H4 (cell line): Measurements from ENCODE around the gene IRF1. TPM values are rescaled to one million over a fixed set of nuclear protein-coding genes. Genes with fewer than 3 reads are reported as not detected.
A peak's percentile ranks its signal among the peaks of the same experiment; 100 is the strongest.
"Not testable (repeated sequence)": the region's sequence is repeated elsewhere in the genome, so short reads cannot be mapped to it uniquely, and the experiment has no call there.

ENCODE experiments used
- DNase-seq: peaks from one replicate; pipeline ENCODE4 v3.0.0-alpha.2; 2015; ENCODE audit warnings: low spot score
- total RNA-seq: library from RNA; depleted of rRNA; stranded (reverse); fragments of >200 nt; shearing (Covaris generic); gene quantifications from 2 replicates; pipeline ENCODE4 v1.2.3, GENCODE V29; 2014; rRNA removed

The IRF1 gene, protein sequence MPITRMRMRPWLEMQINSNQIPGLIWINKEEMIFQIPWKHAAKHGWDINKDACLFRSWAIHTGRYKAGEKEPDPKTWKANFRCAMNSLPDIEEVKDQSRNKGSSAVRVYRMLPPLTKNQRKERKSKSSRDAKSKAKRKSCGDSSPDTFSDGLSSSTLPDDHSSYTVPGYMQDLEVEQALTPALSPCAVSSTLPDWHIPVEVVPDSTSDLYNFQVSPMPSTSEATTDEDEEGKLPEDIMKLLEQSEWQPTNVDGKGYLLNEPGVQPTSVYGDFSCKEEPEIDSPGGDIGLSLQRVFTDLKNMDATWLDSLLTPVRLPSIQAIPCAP
- 14.3 and 30.2 TPM in 2 replicates for total RNA-seq

DNA sequence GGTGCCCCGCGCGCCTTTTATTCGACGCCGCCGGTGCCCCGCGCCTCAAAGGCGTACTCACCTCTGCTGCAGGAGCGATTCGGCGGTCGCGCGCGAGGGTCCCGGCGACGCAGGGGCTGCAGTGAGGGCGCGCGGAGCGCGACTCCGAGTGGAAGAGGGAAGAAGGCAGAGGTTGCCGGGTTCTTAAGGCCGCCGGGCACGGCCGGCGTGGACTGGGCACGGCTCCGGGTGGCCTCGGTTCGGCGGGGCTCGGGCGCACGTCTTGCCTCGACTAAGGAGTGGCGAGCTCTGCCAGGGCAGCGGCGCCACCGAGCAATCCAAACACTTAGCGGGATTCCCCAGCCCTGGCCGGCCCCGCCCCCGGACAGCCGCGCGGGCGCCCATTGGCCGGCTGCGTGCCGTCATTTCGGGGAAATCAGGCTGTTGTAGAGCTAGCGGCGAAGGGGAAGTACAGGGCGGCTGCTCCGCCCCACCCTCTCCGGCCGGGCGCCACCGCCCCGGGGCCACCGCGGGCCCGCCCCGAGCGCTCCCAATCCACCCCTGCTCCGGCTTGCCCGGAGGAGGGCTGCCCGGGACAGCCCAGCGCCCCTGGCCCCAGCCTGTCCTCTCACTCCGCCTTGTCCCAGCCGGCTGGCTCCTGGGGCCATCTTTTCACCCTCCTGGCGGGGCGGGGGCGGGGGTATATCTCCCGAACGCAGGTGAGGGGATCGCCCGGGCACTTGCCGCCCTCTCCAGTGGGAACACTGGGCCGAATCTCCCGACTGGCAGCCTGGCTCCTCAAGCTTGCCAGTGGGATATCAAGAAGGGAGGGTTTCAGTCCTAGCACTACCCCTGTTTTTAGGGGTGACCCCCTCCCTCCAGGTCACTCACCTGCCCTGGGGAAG, at the start of gene IRF1:
Gene IRF1 (minus strand): TSS at position 290 of the 884 bp plus-strand sequence. CDS start 1,295 bp downstream, outside the sequence.
- DNase-seq: peak; percentile 96

GRCh38 chr5:132540149-132540548, 49.6 kb upstream of the IRF1 start:
- DNase-seq: no peak

- no peak for DNase-seq
These were observed 49.1 kb upstream of the IRF1 start for GRCh38 chr5:132539716-132540115.

- DNase-seq: no peak
These were observed 40.4 kb upstream of the IRF1 start for GRCh38 chr5:132530946-132531345.

GRCh38 chr5:132528866-132529634, 38.5 kb upstream of the IRF1 start:
- no peak for DNase-seq

DNA sequence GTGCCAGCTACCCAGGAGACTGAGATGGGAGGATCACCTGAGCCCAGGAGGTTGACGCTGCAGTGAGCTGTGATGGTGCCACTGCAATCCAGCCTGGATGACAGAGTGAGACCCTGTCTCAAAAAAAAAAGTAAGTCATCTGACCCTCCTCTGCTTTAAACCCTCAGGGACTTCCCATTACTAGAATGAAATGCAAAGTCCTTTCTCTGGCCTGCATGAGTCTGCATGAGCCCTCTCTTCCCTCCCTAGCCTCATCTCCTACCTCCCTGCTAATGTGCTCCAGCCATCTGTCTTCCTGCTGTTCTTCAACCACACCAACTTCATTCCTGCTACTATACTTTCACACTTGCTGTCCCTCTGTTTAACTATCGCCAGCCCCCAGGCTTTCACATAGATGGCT, 37.4 kb upstream of the IRF1 start:
- DNase-seq: no peak

DNA sequence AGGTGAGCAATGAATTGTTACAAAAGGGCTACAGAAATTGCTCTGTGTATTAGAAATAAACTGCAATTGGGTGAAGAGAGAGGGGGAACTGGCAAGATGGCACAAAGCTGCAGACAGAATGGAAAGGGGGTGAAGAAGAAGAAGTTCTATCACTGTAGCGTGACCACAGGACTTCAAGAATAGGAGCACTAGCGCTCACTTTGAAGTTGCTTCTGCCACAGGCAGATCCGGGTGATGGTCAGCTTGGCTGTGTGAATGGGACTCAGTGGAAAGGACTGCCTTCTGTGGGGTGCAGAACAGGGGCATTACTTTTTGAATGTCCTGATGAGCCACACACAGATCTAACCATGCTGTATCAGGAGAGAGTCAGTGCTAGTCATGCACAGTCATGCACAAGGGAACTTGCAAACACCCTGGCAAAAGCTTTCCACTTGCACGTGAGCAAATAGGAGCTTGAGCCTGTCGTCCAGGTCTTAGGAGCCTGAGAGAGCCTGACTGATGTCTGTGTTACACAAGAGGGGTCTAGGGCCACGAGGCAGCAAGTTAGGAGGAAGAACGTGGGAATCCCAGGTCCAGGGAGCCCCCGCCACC, 36.5 kb upstream of the IRF1 start:
- no peak for DNase-seq

DNA sequence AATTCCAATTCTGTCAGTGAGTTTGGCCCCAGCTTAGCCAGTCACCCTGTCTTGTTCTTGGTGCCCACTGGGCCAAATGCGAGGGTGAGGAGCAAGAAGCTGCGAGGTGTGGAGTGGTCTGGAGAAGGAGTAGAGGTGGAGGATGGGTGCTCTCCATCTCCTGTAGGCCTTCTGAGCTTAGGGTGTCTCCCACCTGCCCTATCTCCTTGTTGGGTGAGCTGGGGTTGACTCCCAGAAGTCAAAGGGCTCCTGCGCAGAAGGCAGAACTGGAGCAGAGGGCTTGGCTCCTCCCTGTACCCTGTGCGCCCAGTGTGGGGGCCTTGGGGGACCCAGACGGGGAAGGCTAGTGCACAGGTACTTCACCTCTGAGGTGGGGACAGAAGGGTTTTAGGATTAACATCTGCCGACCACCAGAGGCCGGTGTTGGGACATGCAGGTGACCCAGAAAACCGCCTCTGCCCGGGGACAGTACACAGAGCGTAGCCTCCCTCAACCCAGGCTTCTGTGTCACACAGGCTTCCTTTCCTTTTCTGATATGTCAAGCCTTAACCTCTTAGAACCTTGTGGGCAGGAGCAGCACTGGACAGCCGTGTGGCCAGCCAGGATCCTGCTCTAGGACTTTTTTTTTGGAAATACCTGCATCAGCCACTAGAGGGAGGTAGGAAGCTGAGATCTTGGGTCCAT, 35.9 kb upstream of the IRF1 start:
- no peak for DNase-seq

- no peak for DNase-seq
These were observed 34.7 kb upstream of the IRF1 start for GRCh38 chr5:132525299-132525724.

GRCh38 chr5:132524877-132525276, 34.3 kb upstream of the IRF1 start:
- DNase-seq: not testable (repeated sequence)

GRCh38 chr5:132522067-132522466, 31.5 kb upstream of the IRF1 start:
- not testable (repeated sequence) for DNase-seq

DNA sequence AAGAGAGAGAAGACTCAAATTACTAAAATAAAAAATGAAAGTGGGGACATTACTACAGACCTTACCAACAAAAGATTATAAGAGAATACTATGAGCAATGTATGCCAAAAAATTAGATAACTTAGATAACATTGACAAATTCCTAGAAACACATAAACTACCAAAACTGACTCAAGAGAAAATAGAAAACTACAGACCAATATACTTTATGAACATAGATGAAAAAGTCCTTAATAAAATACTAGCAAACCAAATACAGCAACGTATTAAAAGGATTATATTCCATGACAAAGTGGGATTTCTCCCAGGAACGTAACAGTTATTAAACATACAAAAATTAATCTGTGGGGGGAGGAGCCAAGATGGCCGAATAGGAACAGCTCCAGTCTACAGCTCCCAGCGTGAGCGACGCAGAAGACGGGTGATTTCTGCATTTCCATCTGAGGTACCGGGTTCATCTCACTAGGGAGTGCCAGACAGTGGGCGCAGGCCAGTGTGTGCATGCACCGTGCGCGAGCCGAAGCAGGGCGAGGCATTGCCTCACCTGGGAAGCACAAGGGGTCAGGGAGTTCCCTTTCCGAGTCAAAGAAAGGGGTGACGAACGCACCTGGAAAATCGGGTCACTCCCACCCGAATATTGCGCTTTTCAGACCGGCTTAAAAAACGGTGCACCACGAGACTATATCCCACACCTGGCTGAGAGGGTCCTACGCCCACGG, 23.2 kb upstream of the IRF1 start:
- DNase-seq: not testable (repeated sequence)

GRCh38 chr5:132510076-132510475, 19.5 kb upstream of the IRF1 start:
- DNase-seq: no peak

DNA sequence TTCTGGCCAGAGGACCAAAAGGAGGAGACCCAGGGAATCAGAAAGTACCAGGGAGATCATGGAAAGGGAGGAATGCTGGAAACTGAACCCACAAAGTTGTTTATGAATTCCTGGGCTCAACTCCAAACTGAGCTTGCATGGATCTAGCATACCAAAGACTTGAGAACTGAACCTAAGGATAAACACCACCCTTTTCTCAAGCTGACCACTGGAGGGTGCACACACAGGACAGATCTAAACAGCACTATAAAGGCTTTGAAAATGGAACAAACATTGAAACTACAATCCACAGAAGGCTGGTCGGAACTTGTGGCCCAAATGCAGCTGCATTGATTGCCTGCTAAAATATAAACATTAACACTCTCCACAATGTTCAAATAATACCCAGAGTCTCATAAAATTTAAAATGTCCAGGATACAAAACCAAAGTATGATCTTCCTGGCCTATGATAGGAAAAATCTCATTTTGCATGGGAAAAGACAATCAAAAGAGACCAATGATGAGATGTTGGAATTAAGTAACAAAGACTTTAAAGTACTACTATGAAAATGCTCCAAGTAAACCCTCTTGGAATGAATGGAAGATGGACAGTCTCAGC, 15.6 kb upstream of the IRF1 start:
- peak; percentile 97 for DNase-seq

DNA sequence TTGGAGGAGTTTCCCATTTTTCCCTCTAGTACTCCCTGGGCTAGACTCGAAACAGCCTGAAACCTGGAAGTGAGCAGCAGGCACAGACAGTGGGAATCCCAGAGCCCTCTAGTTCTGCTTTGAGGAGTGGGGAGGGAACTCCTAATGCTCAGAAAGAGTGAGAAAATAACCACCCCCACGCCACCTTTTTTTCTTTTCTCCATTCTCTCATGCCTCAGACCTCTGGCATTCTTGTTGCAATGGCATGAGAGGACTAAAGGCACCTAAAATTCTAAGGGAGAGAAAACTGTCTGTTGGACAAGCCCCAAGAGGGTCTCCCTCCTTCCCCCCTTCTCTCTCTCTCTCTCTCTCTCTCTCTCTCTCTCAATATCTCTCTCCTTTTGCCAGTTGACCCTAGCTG, 15.1 kb upstream of the IRF1 start:
- DNase-seq: peak; percentile 10

DNA sequence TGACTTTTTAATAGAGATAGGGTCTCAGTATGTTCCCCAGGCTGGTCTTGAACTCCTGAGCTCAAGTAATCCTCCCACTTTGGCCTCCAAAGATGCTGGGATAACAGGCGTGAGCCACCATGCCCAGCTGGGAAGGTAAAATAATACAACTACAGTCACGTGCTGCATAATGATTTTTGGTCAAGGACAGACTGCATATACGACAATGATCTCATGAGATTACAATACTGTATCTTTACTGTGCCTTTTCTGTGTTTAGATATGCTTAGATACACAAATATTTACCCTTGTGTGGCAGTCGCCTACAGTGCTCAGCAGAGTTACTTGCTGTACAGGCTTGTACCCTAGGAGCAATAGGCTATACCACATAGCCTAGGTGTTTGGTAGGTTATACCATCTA, 14.2 kb upstream of the IRF1 start:
- no peak for DNase-seq

GRCh38 chr5:132503244-132503643, 12.7 kb upstream of the IRF1 start:
- DNase-seq: no peak

GRCh38 chr5:132501961-132502931, 11.7 kb upstream of the IRF1 start:
- DNase-seq: peak; percentile 13

GRCh38 chr5:132501629-132501956, 11.0 kb upstream of the IRF1 start:
- no peak for DNase-seq
